HG03378 (cell line): Measurements from ENCODE around the gene NCBP3.
"Not testable (repeated sequence)": the region's sequence is repeated elsewhere in the genome, so short reads cannot be mapped to it uniquely, and the experiment has no call there.

Source experiments
- ATAC-seq: cut with Tn5 transposase; IDR thresholded peaks from one replicate; pipeline ENCODE4 v1.9.1; 2021; ENCODE audit warnings: mild to moderate bottlenecking, moderate library complexity; ENCODE audit not compliant: unreplicated experiment

NCBP3 gene

DNA sequence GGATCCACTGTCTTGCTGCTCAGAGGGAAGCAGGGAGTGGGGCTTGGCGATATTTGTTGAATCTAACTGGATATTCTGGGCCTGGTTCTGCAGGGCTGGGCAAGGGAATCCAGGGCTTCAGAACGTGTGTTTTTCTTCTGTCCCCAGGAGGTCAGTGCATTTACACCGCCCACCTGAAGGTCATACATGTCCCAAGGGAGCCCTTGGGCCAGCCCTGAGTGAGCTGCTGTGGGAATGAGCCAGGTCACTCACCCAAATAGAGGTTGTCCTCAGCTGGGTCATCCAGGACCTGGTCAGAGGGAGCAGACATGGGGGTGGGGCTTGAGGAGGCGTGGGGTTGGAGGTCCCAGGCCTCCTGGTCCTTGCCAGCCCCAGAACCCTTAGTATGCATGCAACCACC is 36.2 kb upstream of the NCBP3 start:
- no peak for ATAC-seq

DNA sequence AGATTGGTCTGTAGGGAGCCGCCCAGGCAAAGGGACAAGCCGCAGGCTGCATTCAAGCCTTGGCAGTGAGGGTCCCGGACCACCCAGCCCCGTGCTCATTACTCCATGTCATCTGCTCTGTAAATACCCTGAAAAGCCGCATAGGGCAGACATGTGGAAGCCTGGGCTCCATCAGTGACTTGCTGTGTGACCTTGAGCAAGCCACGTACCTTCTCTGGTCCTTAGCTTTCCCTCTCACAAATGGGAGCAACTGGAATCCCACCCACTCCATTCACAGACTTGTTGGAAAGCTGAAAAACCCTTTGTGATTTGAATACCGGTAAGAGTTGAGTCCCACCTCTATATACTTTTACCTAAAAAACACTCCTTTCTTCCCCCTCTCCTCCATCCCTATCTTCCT is 34.9 kb upstream of the NCBP3 start:
- ATAC-seq = no peak

DNA sequence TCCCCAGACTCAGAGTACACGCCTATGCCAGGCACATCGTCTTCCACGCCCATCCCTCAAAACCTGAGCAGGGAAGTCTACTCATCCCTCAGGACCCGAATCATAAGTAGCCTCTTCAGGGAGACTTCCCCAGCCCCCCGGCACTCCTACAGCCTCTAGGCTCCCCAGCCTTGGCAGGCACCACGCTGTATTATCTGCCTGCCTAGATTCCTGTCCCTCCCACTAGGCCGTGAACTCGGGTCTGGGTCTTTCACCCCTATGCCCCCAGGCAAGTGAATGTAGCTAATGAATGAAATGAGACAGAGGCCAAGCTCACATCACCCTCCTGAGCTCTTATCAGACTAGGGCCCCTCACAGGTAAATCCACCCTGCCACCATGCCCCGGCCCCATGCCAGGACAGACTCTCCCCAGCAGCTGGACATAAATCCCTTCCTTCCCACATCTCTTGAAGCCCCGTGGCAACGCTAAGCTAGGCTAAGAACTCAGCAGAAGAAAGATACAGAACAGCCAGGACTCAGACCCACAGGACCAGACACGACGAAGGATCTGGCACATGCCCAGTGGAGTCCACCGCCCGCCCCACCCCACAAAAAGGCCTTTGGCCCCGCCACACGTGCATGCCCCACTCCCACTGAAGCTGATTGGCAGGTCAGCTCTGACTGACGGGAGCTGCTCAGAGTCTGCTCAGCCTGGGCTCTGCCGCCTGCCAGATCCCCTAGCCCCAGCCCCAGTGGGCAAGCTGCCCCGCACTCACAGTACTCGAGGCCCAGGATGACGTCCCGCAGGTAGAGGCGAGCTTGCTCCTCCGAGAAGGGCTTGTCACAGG is 33.8 kb upstream of the NCBP3 start:
- ATAC-seq = no peak

DNA sequence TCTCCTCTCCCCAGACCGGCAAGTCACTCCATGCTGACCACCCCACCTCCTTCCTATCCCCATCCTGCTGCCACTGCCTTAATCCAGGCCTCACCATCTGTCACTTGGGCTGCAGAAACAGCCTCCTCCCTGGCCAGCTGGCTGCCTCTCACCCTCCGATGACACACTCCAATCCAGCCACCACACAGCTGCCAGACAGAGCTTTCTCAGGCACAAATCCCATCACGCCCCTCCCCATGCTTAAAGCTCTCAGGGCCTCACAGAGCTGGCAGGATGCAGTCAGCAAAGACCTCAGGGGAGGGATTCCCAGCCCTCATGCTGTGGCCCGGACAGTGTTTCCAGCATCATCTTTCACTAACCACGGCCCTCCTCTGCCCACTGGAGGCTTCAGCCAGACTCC is 33.1 kb upstream of the NCBP3 start:
- ATAC-seq = no peak

DNA sequence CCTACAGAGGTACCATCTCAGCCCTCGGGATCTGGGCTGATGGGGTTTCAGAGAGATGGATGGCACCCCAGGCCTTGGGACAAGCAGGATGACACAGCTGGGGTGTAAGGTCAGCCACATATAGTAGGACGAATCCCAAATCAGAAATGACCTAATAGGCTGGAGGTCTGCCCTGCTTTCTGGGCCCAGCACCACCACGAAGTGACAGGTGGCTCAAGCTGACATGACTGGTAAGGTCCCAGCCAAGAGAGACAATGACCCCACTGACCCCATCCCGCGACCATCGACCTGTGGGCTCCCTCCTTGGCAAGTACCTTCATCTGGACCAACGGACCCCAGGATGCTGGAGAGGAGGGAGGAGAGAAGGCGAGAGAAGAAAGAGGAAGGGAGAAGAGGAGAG is 31.2 kb upstream of the NCBP3 start:
- no peak for ATAC-seq

DNA sequence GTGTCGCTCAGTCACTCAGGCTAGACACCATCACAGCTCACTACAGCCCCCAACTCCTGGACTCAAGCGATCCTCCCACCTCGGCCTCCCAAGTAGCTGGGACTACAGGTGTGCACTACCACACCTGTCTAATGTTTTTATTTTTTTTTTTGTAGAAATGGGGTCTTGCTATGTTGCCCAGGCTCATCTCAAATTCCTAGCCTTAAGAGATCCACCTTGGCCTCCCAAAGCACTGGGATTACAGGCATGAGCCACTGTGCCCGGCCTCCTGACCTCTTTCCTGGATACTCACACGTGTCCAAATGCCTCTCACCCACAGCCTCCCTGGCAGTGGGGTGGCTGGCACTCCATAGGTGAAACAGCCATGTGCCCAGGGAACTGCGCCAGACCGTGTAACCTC is 29.3 kb upstream of the NCBP3 start:
- no peak for ATAC-seq

DNA sequence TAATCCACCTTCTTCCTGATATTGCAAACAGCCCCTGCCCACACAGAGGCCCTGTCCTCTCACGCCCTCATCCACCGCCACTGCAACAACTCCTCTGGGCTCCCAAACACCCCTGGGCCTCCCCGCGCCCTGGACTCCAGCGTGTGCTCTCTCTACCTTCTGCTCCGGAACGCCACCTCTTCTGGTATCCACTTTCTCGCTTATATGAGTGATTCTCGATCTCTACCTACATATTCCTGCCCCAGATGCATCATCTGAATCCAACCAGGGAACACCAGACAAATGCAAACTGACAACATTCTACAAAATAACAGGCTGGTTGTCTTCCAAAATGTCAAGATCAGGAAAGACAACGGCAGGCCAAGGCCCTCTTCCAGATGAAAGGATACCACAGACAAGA is 27.8 kb upstream of the NCBP3 start:
- no peak for ATAC-seq

DNA sequence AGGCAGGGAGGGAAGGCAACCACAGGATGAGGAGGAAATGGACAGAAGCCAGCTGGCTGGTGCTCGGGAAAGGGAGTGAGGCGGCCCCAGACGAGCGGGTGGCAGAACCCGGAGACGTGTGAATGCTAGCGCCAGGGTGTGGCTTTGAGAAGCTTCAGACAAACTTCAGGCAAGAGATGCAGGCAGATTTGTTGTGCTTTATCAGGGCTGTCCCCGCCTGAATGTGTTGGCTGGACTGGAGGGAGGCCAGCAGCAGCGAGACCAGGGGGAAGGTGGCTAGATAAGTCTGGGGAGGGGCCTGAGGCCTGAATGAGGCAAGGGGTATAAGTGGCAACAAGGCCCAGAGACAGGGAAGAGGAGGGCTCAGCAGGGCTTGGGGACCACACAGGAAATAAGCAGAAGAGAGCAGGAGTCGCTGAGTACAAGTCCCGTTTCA is 24.8 kb upstream of the NCBP3 start:
- no peak for ATAC-seq

DNA sequence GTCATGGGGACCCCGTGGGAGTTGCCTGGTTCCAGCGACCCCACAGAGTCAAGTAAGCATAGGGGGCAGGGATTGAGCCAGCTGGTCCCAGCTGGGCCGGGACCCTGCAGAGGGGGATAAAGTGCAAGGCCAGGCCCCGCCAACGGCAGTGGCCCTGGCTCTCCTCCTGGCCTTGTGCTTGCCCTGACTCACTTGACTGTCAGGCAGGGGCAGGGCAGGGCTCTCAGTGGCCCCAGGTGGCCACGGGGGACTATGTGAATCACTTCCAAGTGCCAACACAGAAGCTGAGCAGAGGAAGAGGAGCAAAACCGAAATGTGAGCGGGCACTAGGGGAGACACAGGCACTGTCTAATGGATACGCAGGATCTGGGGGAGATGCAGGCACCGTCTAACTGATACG is 21.6 kb upstream of the NCBP3 start:
- no peak for ATAC-seq

DNA sequence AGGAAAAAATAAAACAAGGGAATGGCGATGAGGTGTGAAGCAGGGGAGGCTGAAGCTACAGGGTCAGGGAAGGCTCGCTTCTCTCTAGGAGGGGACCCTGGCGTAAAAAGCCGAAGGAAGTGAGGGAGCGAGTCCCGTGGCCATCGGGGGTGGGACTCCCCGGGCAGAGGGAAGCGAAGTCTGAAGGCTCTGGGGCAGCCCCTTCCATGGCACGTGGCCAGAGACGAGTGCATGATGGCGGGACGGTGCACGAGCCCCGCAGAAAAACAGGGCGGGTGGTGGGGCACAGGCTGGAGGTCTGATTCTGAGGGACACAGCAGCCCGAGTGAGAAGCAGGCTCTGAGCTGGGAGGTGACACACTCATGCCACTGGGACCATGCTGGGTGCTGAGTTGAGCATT is 21.1 kb upstream of the NCBP3 start:
- no peak for ATAC-seq

DNA sequence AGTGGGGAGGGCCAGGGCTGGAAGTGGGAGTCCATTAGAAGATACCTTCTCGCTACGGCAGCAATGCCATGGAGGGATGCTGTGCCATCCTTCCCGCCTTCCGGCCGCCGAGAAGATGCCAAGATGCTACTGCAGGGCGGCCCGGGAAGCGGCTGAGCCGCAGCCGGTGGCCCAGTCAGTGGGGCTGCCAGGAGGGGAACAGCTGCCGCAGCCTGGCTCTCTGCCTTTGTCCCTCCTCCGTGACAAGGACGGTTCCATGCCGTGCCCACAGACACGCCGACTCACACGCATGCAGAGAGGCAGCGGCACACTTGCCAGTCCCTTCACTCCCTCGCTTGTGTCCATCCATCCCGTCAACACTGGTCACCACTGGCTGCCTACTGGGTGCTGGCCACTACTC is 20.2 kb upstream of the NCBP3 start:
- no peak for ATAC-seq

DNA sequence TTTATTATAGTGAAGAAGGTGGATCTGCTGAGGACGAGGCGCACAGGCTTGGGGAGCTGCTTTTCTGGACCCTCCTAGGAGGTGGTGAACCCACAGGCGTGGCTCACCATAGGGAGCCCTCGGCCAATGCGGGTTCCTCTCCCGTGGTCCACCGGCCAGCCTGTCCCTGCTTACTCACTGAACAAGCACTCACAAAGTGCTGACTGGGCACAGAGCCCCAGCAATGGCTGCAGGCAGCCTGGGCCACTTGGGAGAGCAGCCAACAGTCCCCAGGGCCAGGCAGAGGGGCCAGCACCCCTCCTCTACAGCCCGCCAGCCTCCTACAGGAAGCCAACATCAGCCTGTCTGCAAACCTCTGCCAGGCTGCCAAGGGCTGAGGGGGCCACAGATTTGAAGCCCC is 19.1 kb upstream of the NCBP3 start:
- no peak for ATAC-seq

DNA sequence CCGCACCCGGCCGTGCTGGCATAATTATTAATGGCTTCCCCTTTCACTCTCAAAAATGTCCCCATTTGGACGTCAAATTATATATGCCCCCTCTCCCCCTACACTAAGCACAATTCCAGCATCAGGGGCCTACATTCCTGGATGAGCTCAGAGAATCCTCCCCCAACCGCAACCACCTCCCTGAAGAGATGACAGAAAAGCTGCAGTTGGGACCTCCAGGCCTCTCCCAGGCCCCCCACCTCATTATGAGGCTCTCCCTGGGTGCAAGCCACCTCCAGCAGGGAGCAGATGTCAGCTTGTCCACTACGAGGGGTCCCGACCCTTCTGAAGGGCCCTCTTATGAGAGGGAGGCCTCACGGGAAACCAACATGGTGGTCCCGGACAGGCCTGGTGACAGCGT is 18.5 kb upstream of the NCBP3 start:
- no peak for ATAC-seq

DNA sequence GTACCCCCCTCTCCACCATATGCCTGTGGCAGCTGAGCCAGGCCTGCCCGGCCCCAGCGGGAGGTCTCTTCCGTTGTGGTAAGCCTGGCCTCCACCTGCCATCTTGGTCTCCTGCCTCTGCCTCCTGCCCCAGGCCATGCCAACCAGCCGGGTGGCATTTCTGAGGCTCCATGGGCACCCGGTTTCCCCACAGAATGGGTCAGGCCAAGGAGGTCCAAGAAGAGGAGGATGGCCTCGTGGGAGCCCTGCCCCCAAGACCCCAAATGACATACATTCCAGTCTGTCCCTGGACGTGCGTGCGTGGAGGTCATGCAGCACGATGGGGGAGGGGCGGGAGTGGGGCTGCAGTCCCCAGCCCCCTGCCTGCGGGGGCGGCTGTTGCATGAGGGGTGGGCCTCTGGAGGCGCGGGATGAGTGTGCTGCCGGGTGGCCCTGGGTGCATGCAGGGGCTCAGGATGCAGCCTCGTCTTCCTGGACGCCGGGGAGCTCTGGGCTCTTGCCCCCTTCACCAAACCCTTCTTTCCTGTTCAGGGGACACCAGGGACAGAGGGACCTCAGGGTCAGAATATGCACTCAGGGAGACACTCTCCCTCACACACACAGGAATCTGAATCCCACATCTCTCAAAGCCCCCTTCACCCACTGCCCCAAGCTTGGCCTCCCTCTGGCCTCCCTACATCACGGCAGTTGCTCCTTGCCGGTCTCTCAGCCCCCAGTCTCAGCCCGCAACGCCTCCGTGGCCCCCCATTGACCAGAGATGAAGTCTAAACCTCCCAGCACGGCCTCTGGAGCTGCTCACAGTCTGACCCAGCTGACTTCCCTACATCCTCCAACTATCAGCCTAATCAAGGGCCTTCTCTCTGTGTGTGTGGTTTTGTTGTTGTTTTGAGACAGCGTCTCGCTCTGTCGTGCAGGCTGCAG is 16.0 kb upstream of the NCBP3 start:
- no peak for ATAC-seq

DNA sequence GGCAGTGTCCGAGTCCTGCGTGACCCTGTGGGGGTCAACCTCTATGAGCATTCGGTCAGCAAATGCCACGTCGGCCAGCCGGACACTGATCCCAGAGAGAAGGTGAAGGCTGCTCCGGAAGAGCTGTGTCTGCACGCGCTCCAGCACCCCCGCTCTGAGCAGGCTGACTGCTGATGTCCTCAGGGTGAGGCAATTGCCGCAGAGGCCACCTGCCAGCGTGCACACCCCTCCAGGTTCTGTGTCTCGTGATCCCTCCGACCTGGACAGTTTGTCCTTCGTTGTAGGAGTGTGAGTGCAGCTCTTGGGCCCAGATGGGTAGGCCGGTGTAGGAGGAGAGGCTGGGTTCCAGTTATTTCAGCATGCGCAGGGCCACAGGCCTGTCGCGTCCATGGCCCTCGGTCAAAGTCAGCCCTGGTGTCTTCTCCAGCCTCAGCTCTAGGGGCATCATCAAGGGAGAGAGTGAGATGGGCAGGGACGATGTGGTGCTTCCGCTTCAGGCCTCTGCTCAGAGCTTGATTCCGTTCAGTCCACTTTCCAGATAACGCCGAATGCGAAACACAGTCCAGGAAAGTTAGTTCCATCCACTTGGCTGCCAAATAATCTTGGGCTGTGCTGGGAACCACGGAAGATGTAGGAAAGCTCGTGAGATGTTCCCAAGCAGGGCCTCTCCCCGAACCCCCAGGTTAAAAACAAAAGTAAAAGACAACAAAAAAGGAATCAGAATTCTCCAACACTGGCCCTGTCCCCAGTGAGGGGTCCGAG is 15.1 kb upstream of the NCBP3 start:
- ATAC-seq = no peak

DNA sequence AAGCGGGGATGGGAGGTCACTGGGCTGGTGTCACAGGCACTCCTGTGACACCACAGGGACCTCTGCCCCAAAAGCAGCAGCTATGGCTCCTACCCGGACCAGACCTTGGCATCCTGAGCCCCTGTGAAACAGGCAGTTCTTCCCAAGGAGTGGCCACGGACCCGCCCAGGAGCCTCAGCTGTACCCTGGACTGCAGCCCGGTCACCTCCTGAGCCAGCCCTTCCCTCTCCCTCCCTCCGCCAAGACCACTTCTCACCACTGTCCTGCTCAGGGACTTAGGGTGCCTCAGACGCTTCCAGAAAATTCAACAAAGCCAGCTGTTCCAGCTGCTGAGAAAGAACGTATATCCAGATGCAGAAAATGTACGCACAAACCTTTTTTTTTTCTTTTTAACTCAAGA is 13.9 kb upstream of the NCBP3 start:
- no peak for ATAC-seq

DNA sequence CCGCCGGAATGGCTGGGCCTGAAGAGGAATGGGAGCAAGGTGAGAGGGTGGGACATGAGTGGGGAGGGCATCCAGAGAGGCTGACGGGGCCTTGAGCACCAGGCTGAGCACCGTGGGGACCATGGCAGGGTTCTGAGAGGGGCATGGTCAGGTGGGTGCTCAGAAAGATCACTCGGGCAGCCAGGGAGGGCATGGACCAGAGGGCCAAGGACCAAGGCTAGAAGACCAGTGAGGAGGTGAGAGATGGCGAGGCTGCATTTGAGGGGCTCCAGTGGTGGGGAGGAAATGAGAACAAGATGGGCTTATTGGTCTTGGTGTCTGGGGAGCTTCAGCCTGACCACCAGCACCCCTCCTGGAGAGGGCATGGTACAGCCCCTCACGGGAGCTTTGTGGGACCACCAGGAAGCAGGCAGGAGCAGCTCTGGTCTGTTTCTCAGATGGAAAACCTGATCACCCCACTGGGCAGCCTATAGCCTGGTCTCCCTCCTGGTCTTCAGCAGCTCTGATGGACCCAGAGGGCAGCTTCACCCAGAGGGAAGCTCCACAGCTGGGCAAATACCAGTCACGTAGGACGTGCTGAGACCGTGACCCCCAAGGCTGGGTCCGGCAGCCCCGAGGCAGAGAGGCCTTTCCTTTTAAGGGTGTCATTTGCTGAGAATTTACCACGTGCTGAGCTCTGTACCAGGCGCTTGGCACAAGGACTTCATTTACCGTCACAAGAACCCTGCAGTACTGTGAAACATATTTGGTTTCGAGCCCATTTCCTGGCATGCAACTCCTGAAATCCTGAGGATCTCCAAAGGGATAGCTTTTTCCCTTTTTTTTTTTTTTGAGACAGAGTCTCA is 11.4 kb upstream of the NCBP3 start:
- ATAC-seq = no peak

DNA sequence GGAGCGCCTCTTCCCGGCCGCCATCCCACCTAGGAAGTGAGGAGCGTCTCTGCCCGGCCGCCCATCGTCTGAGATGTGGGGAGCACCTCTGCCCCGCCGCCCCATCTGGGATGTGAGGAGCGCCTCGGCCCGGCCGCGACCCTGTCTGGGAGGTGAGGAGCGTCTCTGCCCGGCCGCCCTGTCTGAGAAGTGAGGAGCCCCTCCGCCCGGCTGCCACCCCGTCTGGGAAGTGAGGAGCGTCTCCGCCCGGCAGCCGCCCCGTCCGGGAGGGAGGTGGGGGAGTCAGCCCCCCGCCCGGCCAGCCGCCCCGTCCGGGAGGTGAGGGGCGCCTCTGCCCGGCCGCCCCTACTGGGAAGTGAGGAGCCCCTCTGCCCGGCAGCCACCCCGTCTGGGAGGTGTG is 8.2 kb upstream of the NCBP3 start:
- ATAC-seq = not testable (repeated sequence)

DNA sequence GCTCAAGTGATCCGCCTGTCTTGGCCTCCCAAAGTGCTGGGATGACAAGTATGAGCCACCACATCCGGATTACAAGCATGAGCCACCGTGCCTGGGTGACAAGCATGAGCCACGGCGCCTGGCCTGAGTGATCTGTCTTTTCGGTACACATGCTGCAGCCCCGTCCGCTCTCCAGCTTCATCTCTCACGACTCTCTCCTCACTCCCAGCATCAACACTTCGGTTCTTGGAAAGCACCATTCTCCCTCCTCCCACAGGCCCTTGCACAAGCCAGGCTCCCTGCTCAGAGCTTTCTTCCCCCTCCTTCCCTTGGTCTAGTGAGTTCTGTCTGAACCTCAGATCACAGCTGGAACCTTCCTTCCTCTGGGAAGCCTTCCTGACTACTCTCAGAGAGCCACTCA is 6.5 kb upstream of the NCBP3 start:
- ATAC-seq = no peak

DNA sequence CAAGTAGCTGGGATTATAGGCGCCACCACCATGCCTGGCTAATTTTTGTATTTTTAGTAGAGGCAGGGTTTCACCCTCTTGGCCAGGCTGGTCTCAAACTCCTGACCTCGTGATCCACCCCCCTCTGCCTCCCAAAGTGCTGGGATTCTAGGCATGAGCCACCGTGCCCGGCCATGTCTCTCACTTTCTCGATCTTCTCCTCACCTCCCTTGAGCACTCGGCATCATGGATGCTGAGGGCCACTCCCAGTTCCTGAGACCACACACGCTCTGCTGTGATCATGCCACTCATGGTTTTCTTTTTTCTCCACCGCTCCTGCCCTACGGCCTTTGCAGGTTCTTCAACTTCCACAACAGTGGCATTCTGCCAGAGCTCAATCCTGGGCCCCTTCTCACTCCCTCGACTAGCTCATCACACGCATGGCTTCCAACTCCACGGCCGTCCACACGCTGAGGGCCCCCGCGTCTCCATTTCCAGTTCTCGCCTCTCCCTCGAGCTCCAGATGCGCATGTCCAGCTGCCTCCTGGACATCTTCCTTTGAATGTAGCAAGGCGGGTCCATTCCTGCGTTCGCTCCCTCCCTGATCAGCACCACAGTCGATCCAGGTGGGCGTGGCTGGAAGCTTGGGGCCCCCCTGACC is 5.5 kb upstream of the NCBP3 start:
- ATAC-seq = no peak
